HG03558 (cell line): Measurements from ENCODE around the gene TMEM151A.

Experiments used
- ATAC-seq: cut with Tn5 transposase; IDR thresholded peaks from one replicate; pipeline ENCODE4 v1.9.1; 2021; ENCODE audit warnings: moderate number of reproducible peaks; ENCODE audit not compliant: unreplicated experiment; ENCODE audit errors: extremely low read depth

The TMEM151A gene

GRCh38 chr11:66333896-66334604 lies 42.4 kb downstream of the TMEM151A start:
- ATAC-seq = no peak

- no peak for ATAC-seq
Observed at GRCh38 chr11:66334605-66335442, 43.1 kb downstream of the TMEM151A start.

- ATAC-seq = no peak
Observed at GRCh38 chr11:66335531-66336233, 44.0 kb downstream of the TMEM151A start.

- no peak for ATAC-seq
Observed at GRCh38 chr11:66336234-66337102, 44.8 kb downstream of the TMEM151A start, which contains the start of gene RIN1. Gene RIN1, minus strand, starts transcription at chr11:66336434. Its CDS starts 32 bp downstream, at chr11:66336402.

- ATAC-seq = no peak
Observed at GRCh38 chr11:66337103-66337899, 45.6 kb downstream of the TMEM151A start.

- ATAC-seq = no peak
Observed at GRCh38 chr11:66338276-66339161, 46.8 kb downstream of the TMEM151A start.

- no peak for ATAC-seq
Observed at GRCh38 chr11:66339162-66339675, 47.5 kb downstream of the TMEM151A start.

GRCh38 chr11:66339686-66340483 lies 48.2 kb downstream of the TMEM151A start:
- no peak for ATAC-seq

- no peak for ATAC-seq
Observed at GRCh38 chr11:66340596-66341501, 49.2 kb downstream of the TMEM151A start.

- no peak for ATAC-seq
Observed at GRCh38 chr11:66341502-66342126, 49.9 kb downstream of the TMEM151A start.

- ATAC-seq = no peak
Observed at GRCh38 chr11:66343176-66343575, 51.5 kb downstream of the TMEM151A start.

GRCh38 chr11:66344550-66345315 lies 53.0 kb downstream of the TMEM151A start, which contains the start of gene BRMS1:
Gene BRMS1, minus strand, starts transcription at chr11:66345104. Its CDS starts 2,870 bp downstream, at chr11:66342234.
- ATAC-seq = no peak

GRCh38 chr11:66345316-66345649 lies 53.6 kb downstream of the TMEM151A start:
- no peak for ATAC-seq
